Tibial nerve (tissue), 4 donors: Measurements from ENCODE around the gene NOL4L.

Source experiments
- CTCF ChIP-seq, 5 experiments: fragments of 200-600 bp in 3 of 5; fragments of 450-650 bp in 2 of 5; sonication (generic) in 3 of 5; IDR thresholded peaks; one replicate each; pipeline ENCODE4 v1.5.1; 2016 to 2019; ENCODE audit warnings: antibody characterized with exemption in 5 of 5, mild to moderate bottlenecking in 3 of 5, moderate library complexity in 2 of 5
- EP300 ChIP-seq, 2 donors: sonication (generic); formaldehyde crosslinking; IDR thresholded peaks; one replicate each; pipeline ENCODE4 v1.6.1; 2017; ENCODE audit warnings: antibody characterized with exemption in 2 of 2, mild to moderate bottlenecking in 1 of 2
- POLR2A ChIP-seq, 2 donors: fragments of 450-650 bp; IDR thresholded peaks; one replicate each; pipeline ENCODE4 v1.6.1; 2017; ENCODE audit warnings: antibody characterized with exemption in 2 of 2, mild to moderate bottlenecking in 2 of 2, moderate library complexity in 2 of 2

- TF ChIP-seq CTCF (IDR thresholded peaks at IDR 0.05) (no peak), POLR2A (IDR thresholded peaks at IDR 0.05) (no peak), EP300 (IDR thresholded peaks at IDR 0.05) (no peak)
These were observed 106.6 kb downstream of the NOL4L start for GRCh38 chr20:32478576-32478975.
